Testis (tissue), 3 donors: ENCODE data around the gene SIX5. TPM values are rescaled to one million over a fixed set of nuclear protein-coding genes. Genes with fewer than 3 reads are reported as not detected.
"Not testable (repeated sequence)": the region's sequence is repeated elsewhere in the genome, so short reads cannot be mapped to it uniquely, and the experiment has no call there.

Experiments
- DNase-seq: peaks from one replicate; pipeline ENCODE4 v3.0.0-alpha.2; 2019
- H3K27ac ChIP-seq, 2 donors: fragments of 200-600 bp; sonication (generic); one replicate each; pipeline ENCODE4 v1.5.1; 2019
- H3K27me3 ChIP-seq: fragments of 200-600 bp; sonication (generic); one replicate; pipeline ENCODE4 v1.5.1; 2019
- H3K36me3 ChIP-seq: fragments of 200-600 bp; sonication (generic); one replicate; pipeline ENCODE4 v1.5.1; 2017; ENCODE audit warnings: low read depth; ENCODE audit errors: missing control alignments
- H3K4me1 ChIP-seq: fragments of 200-600 bp; sonication (generic); one replicate; pipeline ENCODE4 v1.5.1; 2019
- H3K4me3 ChIP-seq, 2 donors: fragments of 200-600 bp; sonication (generic); one replicate each; pipeline ENCODE4 v1.5.1; 2017 to 2019
- H3K9me3 ChIP-seq: fragments of 200-600 bp; sonication (generic); one replicate; pipeline ENCODE4 v1.5.1; 2017
- CTCF ChIP-seq, 3 experiments: fragments of 450-650 bp in 2 of 3; fragments of 200-600 bp in 1 of 3; sonication (generic) in 1 of 3; IDR thresholded peaks; one replicate each; pipeline ENCODE4 v1.5.1; 2016 to 2019; ENCODE audit warnings: antibody characterized with exemption in 3 of 3, mild to moderate bottlenecking in 2 of 3, moderate library complexity in 1 of 3
- POLR2A ChIP-seq: fragments of 450-650 bp; IDR thresholded peaks from one replicate; pipeline ENCODE4 v1.6.1; 2017; ENCODE audit warnings: antibody characterized with exemption, mild to moderate bottlenecking, moderate library complexity
- WGBS, 2 donors: methylation state at CpG; one replicate each; pipeline ENCODE4 v1.1.5; 2018; 5-methylcytosine and 5-hydroxymethylcytosine counted together
- intact Hi-C: fragments of 100-400 bp; cut with DNase I; formaldehyde crosslinking; loops from one replicate; pipeline ENCODE4 v1.15.1; 2023; ENCODE audit warnings: low total_unique reads
- polyA plus RNA-seq: library from polyadenylated mRNA; stranded (reverse); fragments of 350-450 nt; fragmentation: Illumina TruSeq; extraction: RNeasy Lipid Tissue Mini Kit (QIAGEN cat#74804); gene quantifications from one replicate; pipeline ENCODE4 v1.2.3, GENCODE V29; 2014; ENCODE audit warnings: low read depth, low replicate concordance; ENCODE audit not compliant: insufficient read depth
- total RNA-seq, 2 donors: library from RNA; depleted of rRNA; stranded (reverse); fragments of >200 nt; gene quantifications; one replicate each; pipeline ENCODE4 v1.2.3, GENCODE V29; 2016

Gene SIX5
- total and polyA plus RNA-seq, 3 donors from 2014 or later = 12.9 to 19.4 (median 16.1) TPM

- WGBS, 2 donors = 1 to 2% methylated on average over 47 of the region's 48 CpGs
- intact Hi-C loops = no loop called here
- H3K9me3 ChIP-seq = no peaks in the 10 kb centered on the region
These were observed 38.4 kb downstream of the SIX5 start, which contains the start of gene FBXO46 for GRCh38 chr19:45730368-45731288. Gene FBXO46, minus strand, starts transcription at chr19:45730896. Its CDS starts 17,401 bp downstream, at chr19:45713495.

GRCh38 chr19:45729800-45730290 lies 39.2 kb downstream of the SIX5 start:
- Histone ChIP-seq H3K36me3 (no peaks in the 10 kb centered on the region), H3K9me3 (no peaks in the 10 kb centered on the region), H3K27ac (peak overlapping the region; percentile 49 to 78), H3K4me1 (peaks cover 19% of the 10 kb centered on the region), H3K27me3 (no peaks in the 10 kb centered on the region), H3K4me3 (peak overlapping the region; percentile 65 to 91)
- DNase-seq = peak; percentile 37
- TF ChIP-seq POLR2A (no peak), CTCF (IDR thresholded peaks at IDR 0.05) (no peak)
- WGBS, 2 donors = 2 to 5% methylated on average over 10 of the region's 10 CpGs
- intact Hi-C loops = no loop called here

More at GRCh38 chr19:45730368-45731288, 38.4 kb downstream of the SIX5 start, which contains the start of gene FBXO46:
- Histone ChIP-seq H3K27ac (peak within 1 kb of the TSS; percentile 49 to 78), H3K4me1 (peaks cover 19% of the 10 kb centered on the region), H3K36me3 (no peaks in the 10 kb centered on the region), H3K4me3 (peak within 1 kb of the TSS; percentile 65 to 91), H3K27me3 (no peaks in the 10 kb centered on the region)
- TF ChIP-seq POLR2A (no peak), CTCF (IDR thresholded peaks at IDR 0.05) (no peak)
- DNase-seq = peak; percentile 98

GRCh38 chr19:45728683-45729082 lies 40.4 kb downstream of the SIX5 start:
- H3K36me3 ChIP-seq, H3K4me3 ChIP-seq, H3K27me3 ChIP-seq, H3K9me3 ChIP-seq, DNase-seq, intact Hi-C loops: not testable (repeated sequence)
- 93 to 94% methylated on average over 18 of the region's 18 CpGs for WGBS, 2 donors
- Histone ChIP-seq H3K27ac (peak overlapping the region in 1 of 2 donors; percentile 78), H3K4me1 (peaks cover 19% of the 10 kb centered on the region)

GRCh38 chr19:45720065-45720464 lies 49.0 kb downstream of the SIX5 start:
- H3K4me3 ChIP-seq, DNase-seq, H3K36me3 ChIP-seq, H3K27ac ChIP-seq, H3K4me1 ChIP-seq, H3K27me3 ChIP-seq, intact Hi-C loops, H3K9me3 ChIP-seq: not testable (repeated sequence)
- WGBS, 2 donors = 95 to 98% methylated on average over 11 of the region's 11 CpGs

- TF ChIP-seq CTCF (IDR thresholded peaks at IDR 0.05) (no peak), POLR2A (no peak)
- H3K4me3 ChIP-seq = peak overlapping the region; percentile 51 to 80
- no peaks in the 10 kb centered on the region for H3K27me3 ChIP-seq
- H3K27ac ChIP-seq = peak overlapping the region; percentile 87 to 94
- peaks cover 9% of the 10 kb centered on the region for H3K4me1 ChIP-seq
- WGBS, 2 donors = 46 to 51% methylated on average over 11 to 12 of the region's 12 CpGs
- DNase-seq = peak; percentile 41
- H3K9me3 ChIP-seq = no peaks in the 10 kb centered on the region
- H3K36me3 ChIP-seq = no peaks in the 10 kb centered on the region
- intact Hi-C loops = no loop called here
These were observed 50.9 kb downstream of the SIX5 start for GRCh38 chr19:45717983-45718650.
